Measurements from ENCODE around the gene GEMIN5. TPM values are rescaled to one million over a fixed set of nuclear protein-coding genes. Genes with fewer than 3 reads are reported as not detected.

Gene GEMIN5
- total RNA-seq, 2 donors from 2014 or later, result 24.7 to 49.8 TPM

DNA sequence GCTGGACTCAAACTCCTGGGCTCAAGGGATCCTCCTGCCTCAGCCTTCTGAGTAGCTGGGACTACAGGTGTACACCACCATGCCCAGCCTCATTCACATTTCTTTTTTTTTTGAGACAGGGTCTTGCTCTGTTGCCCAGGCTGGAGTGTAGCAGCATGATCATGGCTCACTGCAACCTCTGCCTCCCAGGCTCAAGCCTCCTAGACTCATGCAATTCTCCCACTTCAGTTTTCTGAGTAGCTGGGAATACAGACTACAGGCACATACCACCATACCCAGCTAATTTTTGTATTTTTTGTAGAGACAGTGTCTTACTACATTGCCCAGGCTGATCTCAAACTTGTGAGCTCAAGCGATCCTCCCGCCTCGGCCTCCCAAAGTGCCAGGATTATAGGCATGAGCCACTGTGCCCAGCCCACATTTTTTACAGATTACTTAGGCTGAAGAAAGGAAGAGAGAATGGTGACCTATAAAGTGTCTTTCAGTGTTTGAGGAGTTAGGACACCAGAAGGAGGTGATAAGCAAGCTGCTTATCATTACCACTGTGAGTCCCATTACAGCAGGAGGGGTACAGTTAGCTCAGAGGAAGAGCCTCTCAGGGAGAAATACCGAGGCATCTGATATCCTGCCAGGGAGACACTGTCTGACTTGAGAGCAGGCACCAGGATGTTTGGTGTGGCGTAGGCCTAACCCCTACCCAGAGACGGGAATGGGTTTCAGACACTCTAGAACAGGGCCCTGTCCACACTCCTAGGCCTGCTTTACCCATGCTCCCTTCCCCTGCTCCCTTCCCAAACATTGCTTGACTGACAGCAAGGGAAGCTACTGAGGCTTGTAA lies 97.4 kb downstream of the GEMIN5 start:
- Mint-ChIP-seq H3K27me3 (no peaks in the 10 kb centered on the region), H3K27ac (no peak overlapping the region), H3K36me3 (no peaks in the 10 kb centered on the region), H3K4me1 (ENCODE audit: low read depth in 2 of 2) (no peaks in the 10 kb centered on the region), H3K4me3 (no peak overlapping the region), H3K9me3 (no peaks in the 10 kb centered on the region)
- no peak for ATAC-seq
- no peak for DNase-seq (ENCODE audit: low spot score)

Other genes starting within 250 kb of the GEMIN5 start
- 100 to 1,000 TPM; 193 to 369 TPM for gene LARP1, start 182.8 kb downstream of the GEMIN5 start, total RNA-seq
- gene FAXDC2, start 87.6 kb downstream of the GEMIN5 start, total RNA-seq, result not detected
- gene CNOT8, start 79.6 kb downstream of the GEMIN5 start, total RNA-seq, result 10 to 100 TPM; 65.3 to 67.1 TPM
- 10 to 100 TPM; 54.6 to 56.2 TPM for gene MRPL22, start 2.9 kb upstream of the GEMIN5 start, total RNA-seq
- gene KIF4B, start 75.5 kb upstream of the GEMIN5 start, total RNA-seq, result not detected

All from natural killer cell treated with Interleukin-12 subunit alpha and Interleukin-12 subunit beta and Interleukin-15 and Interleukin-18, amount 100 ng/mL, for 72 hours (primary cell).